GM20431 (cell line): ENCODE results near the gene UBE3C.
"Not testable (repeated sequence)": the region's sequence is repeated elsewhere in the genome, so short reads cannot be mapped to it uniquely, and the experiment has no call there.

Experiments used
- in situ Hi-C: fragments of 300-500 bp; cut with MseI, MboI; formaldehyde crosslinking; loops from one replicate; pipeline ENCODE4 v1.15.0; 2020; ENCODE audit warnings: low sequenced_read_pairs; ENCODE audit not compliant: unreplicated experiment

Gene UBE3C

GRCh38 chr7:157129907-157130460 is 8.7 kb upstream of the UBE3C start:
- in situ Hi-C loops, result no loop called here

- in situ Hi-C loops, result not testable (repeated sequence)
Observed at GRCh38 chr7:157130849-157131248, 7.9 kb upstream of the UBE3C start.

- in situ Hi-C loops, result no loop called here
Observed at GRCh38 chr7:157132796-157133195, 5.9 kb upstream of the UBE3C start.

GRCh38 chr7:157133304-157133703 is 5.4 kb upstream of the UBE3C start:
- in situ Hi-C loops, result no loop called here

GRCh38 chr7:157136372-157136771 is 2.4 kb upstream of the UBE3C start:
- in situ Hi-C loops, result no loop called here

- in situ Hi-C loops, result no loop called here
Observed at GRCh38 chr7:157138101-157138423, 664 bp upstream of the UBE3C start.

GRCh38 chr7:157139111-157139809 is 534 bp downstream of the UBE3C start:
- in situ Hi-C loops, result no loop called here

GRCh38 chr7:157139810-157140510 is 1.2 kb downstream of the UBE3C start:
- in situ Hi-C loops, result no loop called here

GRCh38 chr7:157140511-157140905 is 1.8 kb downstream of the UBE3C start:
- in situ Hi-C loops, result no loop called here

GRCh38 chr7:157141525-157142060 is 2.9 kb downstream of the UBE3C start:
- in situ Hi-C loops, result no loop called here

GRCh38 chr7:157143788-157144187 is 5.1 kb downstream of the UBE3C start:
- in situ Hi-C loops, result no loop called here

GRCh38 chr7:157149317-157149716 is 10.6 kb downstream of the UBE3C start:
- in situ Hi-C loops, result no loop called here

- in situ Hi-C loops, result no loop called here
Observed at GRCh38 chr7:157150882-157151281, 12.2 kb downstream of the UBE3C start.

- in situ Hi-C loops, result no loop called here
Observed at GRCh38 chr7:157151626-157152339, 13.1 kb downstream of the UBE3C start.

- in situ Hi-C loops, result no loop called here
Observed at GRCh38 chr7:157152391-157152937, 13.7 kb downstream of the UBE3C start.

- in situ Hi-C loops, result no loop called here
Observed at GRCh38 chr7:157153260-157153659, 14.5 kb downstream of the UBE3C start.

GRCh38 chr7:157155959-157156358 is 17.2 kb downstream of the UBE3C start:
- in situ Hi-C loops, result no loop called here

GRCh38 chr7:157158400-157158799 is 19.7 kb downstream of the UBE3C start:
- in situ Hi-C loops, result no loop called here

GRCh38 chr7:157159537-157159936 is 20.8 kb downstream of the UBE3C start:
- in situ Hi-C loops, result not testable (repeated sequence)

GRCh38 chr7:157160433-157160832 is 21.7 kb downstream of the UBE3C start:
- in situ Hi-C loops, result no loop called here
